Spinal cord (tissue), 10 donors: ENCODE measurements around the gene UNK. TPM values are rescaled to one million over a fixed set of nuclear protein-coding genes. Genes with fewer than 3 reads are reported as not detected.

Experiments
- DNase-seq, 6 donors: peaks; one replicate each; pipeline versions ENCODE4 v3.0.0 to v3.0.0-alpha.2; 2013 to 2015; ENCODE audit warnings: low spot score in 6 of 6, low read depth in 4 of 6
- H3K27ac ChIP-seq: one replicate; pipeline ENCODE4 v1.5.1; 2013; ENCODE audit warnings: low read depth, low read length, control low read depth
- H3K27me3 ChIP-seq: one replicate; pipeline ENCODE4 v1.6.1; 2013; ENCODE audit warnings: low read length; ENCODE audit not compliant: control insufficient read depth, insufficient read depth
- H3K36me3 ChIP-seq: one replicate; pipeline ENCODE4 v1.6.1; 2013; ENCODE audit warnings: low read length; ENCODE audit not compliant: control insufficient read depth, insufficient read depth
- H3K4me1 ChIP-seq: one replicate; pipeline ENCODE4 v1.6.1; 2013; ENCODE audit warnings: low read length; ENCODE audit not compliant: control insufficient read depth, insufficient read depth
- H3K4me3 ChIP-seq: one replicate; pipeline ENCODE4 v1.5.1; 2013; ENCODE audit warnings: low read depth, low read length, control low read depth
- H3K9me3 ChIP-seq: one replicate; pipeline ENCODE4 v1.6.1; 2013; ENCODE audit warnings: low read length; ENCODE audit not compliant: control insufficient read depth, insufficient read depth
- WGBS: methylation state at CpG from one replicate; pipeline ENCODE4 v1.1.5; 2013; ENCODE audit warnings: missing lambda C conversion rate; ENCODE audit not compliant: insufficient coverage; 5-methylcytosine and 5-hydroxymethylcytosine counted together
- polyA plus RNA-seq, 2 donors: library from polyadenylated mRNA; unstranded; fragments of 120-200 nt; gene quantifications; one replicate each; pipeline ENCODE4 v1.2.1, GENCODE V29; 2013; ENCODE audit not compliant: insufficient read length in 2 of 2
- total RNA-seq, 2 donors: library from RNA; depleted of rRNA in 1 of 2; stranded (reverse); fragments of 120-200 nt in 1 of 2; fragments of >200 nt in 1 of 2; gene quantifications; one replicate each; pipeline versions ENCODE4 v1.2.3 to v1.2.4, GENCODE V29; 2013 to 2014
- donor health status: healthy.

The UNK gene
- total and polyA plus RNA-seq, 4 donors, result 28.9 to 54.8 (median 37.5) TPM

- Histone ChIP-seq H3K4me1 (no peaks in the 10 kb centered on the region), H3K4me3 (no peak overlapping the region), H3K9me3 (no peaks in the 10 kb centered on the region), H3K27me3 (no peaks in the 10 kb centered on the region), H3K27ac (no peak overlapping the region), H3K36me3 (peaks cover 81% of the 10 kb centered on the region)
- DNase-seq, result no peak
- WGBS, result 91% methylated on average over 25 of the region's 27 CpGs
These were observed 27.7 kb downstream of the UNK start for GRCh38 chr17:75812096-75813013.

GRCh38 chr17:75813081-75814020 lies 28.7 kb downstream of the UNK start:
- peaks cover 91% of the 10 kb centered on the region for H3K36me3 ChIP-seq
- H3K4me1 ChIP-seq, result no peaks in the 10 kb centered on the region
- no peaks in the 10 kb centered on the region for H3K27me3 ChIP-seq
- DNase-seq, result no peak
- no peaks in the 10 kb centered on the region for H3K9me3 ChIP-seq
- no peak overlapping the region for H3K27ac ChIP-seq
- H3K4me3 ChIP-seq, result no peak overlapping the region
- WGBS, result 95% methylated on average over 13 of the region's 24 CpGs

GRCh38 chr17:75814021-75814395 lies 29.4 kb downstream of the UNK start:
- WGBS, result 97% methylated on average over 5 of the region's 6 CpGs
- H3K4me3 ChIP-seq, result no peak overlapping the region
- H3K4me1 ChIP-seq, result no peaks in the 10 kb centered on the region
- H3K9me3 ChIP-seq, result no peaks in the 10 kb centered on the region
- no peak overlapping the region for H3K27ac ChIP-seq
- no peak for DNase-seq
- H3K36me3 ChIP-seq, result peaks cover 93% of the 10 kb centered on the region
- H3K27me3 ChIP-seq, result no peaks in the 10 kb centered on the region

- 90% methylated on average over 13 of the region's 13 CpGs for WGBS
- no peaks in the 10 kb centered on the region for H3K4me1 ChIP-seq
- no peaks in the 10 kb centered on the region for H3K9me3 ChIP-seq
- H3K36me3 ChIP-seq, result peaks cover 95% of the 10 kb centered on the region
- H3K4me3 ChIP-seq, result no peak overlapping the region
- DNase-seq, result no peak
- H3K27ac ChIP-seq, result no peak overlapping the region
- H3K27me3 ChIP-seq, result no peaks in the 10 kb centered on the region
These were observed 30.3 kb downstream of the UNK start for GRCh38 chr17:75814900-75815373.

- no peaks in the 10 kb centered on the region for H3K9me3 ChIP-seq
- DNase-seq, result no peak
- H3K27me3 ChIP-seq, result no peaks in the 10 kb centered on the region
- no peak overlapping the region for H3K4me3 ChIP-seq
- peaks cover 95% of the 10 kb centered on the region for H3K36me3 ChIP-seq
- no peaks in the 10 kb centered on the region for H3K4me1 ChIP-seq
- no peak overlapping the region for H3K27ac ChIP-seq
- no CpG with 5 or more reads among the region's 3 CpGs for WGBS
These were observed 30.8 kb downstream of the UNK start for GRCh38 chr17:75815399-75815798.

GRCh38 chr17:75816693-75817092 lies 32.1 kb downstream of the UNK start:
- Histone ChIP-seq H3K27ac (no peak overlapping the region), H3K4me3 (no peak overlapping the region), H3K36me3 (peaks cover 96% of the 10 kb centered on the region), H3K27me3 (no peaks in the 10 kb centered on the region), H3K4me1 (peaks cover 3% of the 10 kb centered on the region), H3K9me3 (no peaks in the 10 kb centered on the region)
- WGBS, result 96% methylated on average over 9 of the region's 9 CpGs
- no peak for DNase-seq

- Histone ChIP-seq H3K27ac (no peak overlapping the region), H3K4me3 (no peak overlapping the region), H3K4me1 (peaks cover 11% of the 10 kb centered on the region), H3K9me3 (no peaks in the 10 kb centered on the region), H3K36me3 (peaks cover 96% of the 10 kb centered on the region), H3K27me3 (no peaks in the 10 kb centered on the region)
- DNase-seq, result no peak
- 93% methylated on average over 6 of the region's 6 CpGs for WGBS
These were observed 33.0 kb downstream of the UNK start for GRCh38 chr17:75817571-75817970.

- no peaks in the 10 kb centered on the region for H3K9me3 ChIP-seq
- H3K4me3 ChIP-seq, result no peak overlapping the region
- peaks cover 96% of the 10 kb centered on the region for H3K36me3 ChIP-seq
- H3K4me1 ChIP-seq, result peaks cover 18% of the 10 kb centered on the region
- no peak overlapping the region for H3K27ac ChIP-seq
- no peaks in the 10 kb centered on the region for H3K27me3 ChIP-seq
- WGBS, result 94% methylated on average over 16 of the region's 16 CpGs
- no peak for DNase-seq
These were observed 33.8 kb downstream of the UNK start for GRCh38 chr17:75818326-75818885.

- no peaks in the 10 kb centered on the region for H3K9me3 ChIP-seq
- H3K36me3 ChIP-seq, result peaks cover 96% of the 10 kb centered on the region
- no peak overlapping the region for H3K4me3 ChIP-seq
- no peak overlapping the region for H3K27ac ChIP-seq
- WGBS, result 92% methylated on average over 6 of the region's 7 CpGs
- H3K4me1 ChIP-seq, result peaks cover 22% of the 10 kb centered on the region
- no peaks in the 10 kb centered on the region for H3K27me3 ChIP-seq
- no peak for DNase-seq
These were observed 34.5 kb downstream of the UNK start for GRCh38 chr17:75819116-75819515.
